Lower leg skin (tissue), 4 donors: Measurements from ENCODE around the gene LRRC74B. TPM values are rescaled to one million over a fixed set of nuclear protein-coding genes. Genes with fewer than 3 reads are reported as not detected.

ENCODE experiments used
- DNase-seq, 2 donors: peaks; one replicate each; pipeline ENCODE4 v3.0.0-alpha.2; 2019; ENCODE audit warnings: low spot score in 2 of 2
- H3K4me3 ChIP-seq: fragments of 200-600 bp; sonication (generic); 2 replicates; pipeline ENCODE4 v1.5.1; 2017; ENCODE audit warnings: mild to moderate bottlenecking, low read depth; ENCODE audit not compliant: poor library complexity, severe bottlenecking
- CTCF ChIP-seq, 3 donors: fragments of 450-650 bp; IDR thresholded peaks; one replicate each; pipeline ENCODE4 v1.5.1; 2016; ENCODE audit warnings: antibody characterized with exemption in 3 of 3, mild to moderate bottlenecking in 3 of 3, moderate library complexity in 2 of 3
- POLR2A ChIP-seq, 2 donors: fragments of 450-650 bp; IDR thresholded peaks; one replicate each; pipeline ENCODE4 v1.6.1; 2016 to 2017; ENCODE audit warnings: antibody characterized with exemption in 2 of 2, mild to moderate bottlenecking in 1 of 2, moderate library complexity in 1 of 2
- WGBS, 2 donors: methylation state at CpG; one replicate each; pipeline ENCODE4 v1.1.5; 2018; 5-methylcytosine and 5-hydroxymethylcytosine counted together
- intact Hi-C: fragments of 100-400 bp; cut with DNase I; formaldehyde crosslinking; loops from one replicate; pipeline ENCODE4 v1.15.0; 2023; ENCODE audit warnings: low total_unique reads
- total RNA-seq, 4 donors: library from RNA; depleted of rRNA; stranded (reverse); fragments of >200 nt; gene quantifications; one replicate each; pipeline ENCODE4 v1.1.0, GENCODE V29; 2016

The LRRC74B gene
- total RNA-seq, 4 donors from 2014 or later, result not detected

- intact Hi-C loops, result loop anchor here (5.0 kb wide), 1 partner anchor 153 kb away; the partner anchor contains the start of genes PI4KA and SNAP29
- WGBS, 2 donors, result 59 to 63% methylated on average over 10 of the region's 10 CpGs
- no peak overlapping the region for H3K4me3 ChIP-seq
- DNase-seq, result no peak
- TF ChIP-seq POLR2A (IDR thresholded peaks at IDR 0.05) (no peak), CTCF (IDR thresholded peaks at IDR 0.05) (no peak)
Measured at GRCh38 chr22:21009638-21010425, 35.9 kb upstream of the LRRC74B start.

- intact Hi-C loops, result no loop called here
- 84 to 92% methylated on average over 3 of the region's 3 CpGs for WGBS, 2 donors
- DNase-seq, result no peak
- TF ChIP-seq POLR2A (IDR thresholded peaks at IDR 0.05) (no peak), CTCF (IDR thresholded peaks at IDR 0.05) (no peak)
- H3K4me3 ChIP-seq, result no peak overlapping the region
Measured at GRCh38 chr22:21010426-21011113, 35.2 kb upstream of the LRRC74B start.

- no peak overlapping the region for H3K4me3 ChIP-seq
- no peak for DNase-seq
- WGBS, 2 donors, result 77 to 78% methylated on average over 12 to 14 of the region's 14 CpGs
- TF ChIP-seq POLR2A (IDR thresholded peaks at IDR 0.05) (no peak), CTCF (IDR thresholded peaks at IDR 0.05) (no peak)
- intact Hi-C loops, result no loop called here
Measured at GRCh38 chr22:21012446-21013407, 33.0 kb upstream of the LRRC74B start.

GRCh38 chr22:21013657-21014201 is 32.0 kb upstream of the LRRC74B start:
- 6 to 8% methylated on average over 18 to 24 of the region's 24 CpGs for WGBS, 2 donors
- DNase-seq, result no peak
- no peak overlapping the region for H3K4me3 ChIP-seq
- TF ChIP-seq POLR2A (IDR thresholded peaks at IDR 0.05), result no peak
- no peak for TF ChIP-seq CTCF (IDR thresholded peaks at IDR 0.05)
- intact Hi-C loops, result no loop called here

- no peak for TF ChIP-seq POLR2A (IDR thresholded peaks at IDR 0.05)
- TF ChIP-seq CTCF (IDR thresholded peaks at IDR 0.05), result no peak
- peak; percentile 62 to 96 for DNase-seq
- intact Hi-C loops, result no loop called here
- WGBS, 2 donors, result 2 to 9% methylated on average over 6 to 24 of the region's 40 CpGs
- no peak overlapping the region for H3K4me3 ChIP-seq
Measured at GRCh38 chr22:21014202-21014725, 31.5 kb upstream of the LRRC74B start.
